ENCODE results near the gene PPP3CB.

Gene PPP3CB

GRCh38 chr10:73388228-73388627, 107.6 kb downstream of the PPP3CB start:
- DNase-seq (ENCODE audit: low read depth), result no peak
- H3K4me3 ChIP-seq (ENCODE audit: control insufficient read depth, low read depth, low read length), result no peak overlapping the region
- TF ChIP-seq, protein P1, sequence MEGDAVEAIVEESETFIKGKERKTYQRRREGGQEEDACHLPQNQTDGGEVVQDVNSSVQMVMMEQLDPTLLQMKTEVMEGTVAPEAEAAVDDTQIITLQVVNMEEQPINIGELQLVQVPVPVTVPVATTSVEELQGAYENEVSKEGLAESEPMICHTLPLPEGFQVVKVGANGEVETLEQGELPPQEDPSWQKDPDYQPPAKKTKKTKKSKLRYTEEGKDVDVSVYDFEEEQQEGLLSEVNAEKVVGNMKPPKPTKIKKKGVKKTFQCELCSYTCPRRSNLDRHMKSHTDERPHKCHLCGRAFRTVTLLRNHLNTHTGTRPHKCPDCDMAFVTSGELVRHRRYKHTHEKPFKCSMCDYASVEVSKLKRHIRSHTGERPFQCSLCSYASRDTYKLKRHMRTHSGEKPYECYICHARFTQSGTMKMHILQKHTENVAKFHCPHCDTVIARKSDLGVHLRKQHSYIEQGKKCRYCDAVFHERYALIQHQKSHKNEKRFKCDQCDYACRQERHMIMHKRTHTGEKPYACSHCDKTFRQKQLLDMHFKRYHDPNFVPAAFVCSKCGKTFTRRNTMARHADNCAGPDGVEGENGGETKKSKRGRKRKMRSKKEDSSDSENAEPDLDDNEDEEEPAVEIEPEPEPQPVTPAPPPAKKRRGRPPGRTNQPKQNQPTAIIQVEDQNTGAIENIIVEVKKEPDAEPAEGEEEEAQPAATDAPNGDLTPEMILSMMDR (conservative IDR thresholded peaks at IDR 0.05; ENCODE audit: control insufficient read depth, insufficient read depth, low read depth, low read length), result no peak

DNA sequence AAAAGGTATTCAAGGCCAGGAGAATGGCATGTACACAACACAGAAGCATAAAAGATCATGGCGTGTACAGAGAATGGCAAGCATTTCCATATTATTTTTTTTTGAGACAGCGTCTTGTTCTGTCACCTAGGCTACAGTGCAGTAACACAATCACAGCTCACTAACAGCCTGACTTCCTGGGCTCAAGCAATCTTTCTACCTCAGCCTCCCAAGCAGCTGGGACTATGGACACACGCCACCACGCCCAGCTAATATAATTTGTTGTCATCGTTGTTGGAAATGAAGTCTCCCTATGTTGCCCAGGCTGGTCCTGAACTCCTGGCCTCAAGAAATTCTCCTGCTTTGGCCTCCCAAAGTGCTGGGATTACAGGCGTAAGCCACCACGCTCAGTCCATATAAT, 109.2 kb downstream of the PPP3CB start:
- TF ChIP-seq, protein P1 (conservative IDR thresholded peaks at IDR 0.05; ENCODE audit: control insufficient read depth, insufficient read depth, low read depth, low read length), result no peak
- DNase-seq (ENCODE audit: low read depth), result no peak
- no peak overlapping the region for H3K4me3 ChIP-seq (ENCODE audit: control insufficient read depth, low read depth, low read length)
